ENCODE results near the gene USP6NL.

- TF ChIP-seq POLR2AphosphoS5 (IDR thresholded peaks at IDR 0.05; ENCODE audit: borderline replicate concordance, low read depth, low read length) (no peak), EZH2 (IDR thresholded peaks at IDR 0.05) (no peak)
These were observed 55.9 kb downstream of the USP6NL start for GRCh38 chr10:11555556-11555955.

Data from SK-N-MC (cell line).